Amygdala (tissue), 56 donors: ENCODE results near the gene FOXR1.

Experiments used
- DNase-seq, 56 donors: peaks; one replicate each; lab custom pipeline; 2025; lab: John Stamatoyannopoulos, UW

Gene FOXR1

GRCh38 chr11:118971646-118972045 is at the start of gene FOXR1:
Gene FOXR1, plus strand, starts transcription at chr11:118971761. Its CDS starts 171 bp downstream, at chr11:118971932.
- DNase-seq = no peak

DNA sequence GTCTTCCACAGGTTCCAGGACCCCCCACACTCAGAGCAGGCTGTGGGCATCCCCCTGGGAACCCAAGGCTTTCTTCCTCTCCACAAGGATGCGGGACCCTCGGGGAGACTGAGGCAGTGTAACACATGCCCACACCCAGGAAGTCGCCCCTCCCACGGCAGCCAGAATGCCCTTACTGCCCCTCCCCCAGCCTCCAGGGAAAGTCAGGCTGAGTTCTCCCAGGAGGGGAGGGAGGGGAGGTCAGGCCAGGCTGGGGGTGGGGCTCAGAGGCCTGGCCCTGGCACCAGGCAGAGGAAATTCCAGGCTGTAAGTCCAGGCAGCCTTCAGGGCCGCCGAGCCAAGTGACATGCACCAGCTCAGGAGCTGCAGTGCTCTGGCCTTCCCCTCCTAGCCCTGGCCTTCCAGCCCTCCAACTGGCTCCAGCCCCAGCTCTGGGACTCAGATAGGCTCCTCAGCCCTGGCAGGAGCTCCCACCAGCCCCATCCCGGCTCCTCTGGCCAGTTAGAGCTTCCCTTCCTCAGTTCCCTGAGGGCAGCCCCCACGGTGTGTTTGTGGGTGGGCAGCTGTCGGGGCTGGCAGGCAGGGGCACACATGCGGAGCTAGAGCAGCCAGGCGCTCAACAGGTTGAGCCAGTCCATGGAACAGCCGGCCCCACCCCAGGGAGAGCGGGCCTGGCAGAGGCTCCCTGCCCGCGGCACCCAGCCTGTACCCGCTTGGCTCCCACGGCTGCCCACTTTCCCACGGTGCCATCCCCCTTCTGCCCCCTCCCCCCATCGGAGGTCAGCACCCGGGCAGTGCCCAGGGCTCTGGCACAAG is 49.4 kb upstream of the FOXR1 start:
- DNase-seq = peak in 29 of 56 donors; percentile 27 to 76 (median 53)

DNA sequence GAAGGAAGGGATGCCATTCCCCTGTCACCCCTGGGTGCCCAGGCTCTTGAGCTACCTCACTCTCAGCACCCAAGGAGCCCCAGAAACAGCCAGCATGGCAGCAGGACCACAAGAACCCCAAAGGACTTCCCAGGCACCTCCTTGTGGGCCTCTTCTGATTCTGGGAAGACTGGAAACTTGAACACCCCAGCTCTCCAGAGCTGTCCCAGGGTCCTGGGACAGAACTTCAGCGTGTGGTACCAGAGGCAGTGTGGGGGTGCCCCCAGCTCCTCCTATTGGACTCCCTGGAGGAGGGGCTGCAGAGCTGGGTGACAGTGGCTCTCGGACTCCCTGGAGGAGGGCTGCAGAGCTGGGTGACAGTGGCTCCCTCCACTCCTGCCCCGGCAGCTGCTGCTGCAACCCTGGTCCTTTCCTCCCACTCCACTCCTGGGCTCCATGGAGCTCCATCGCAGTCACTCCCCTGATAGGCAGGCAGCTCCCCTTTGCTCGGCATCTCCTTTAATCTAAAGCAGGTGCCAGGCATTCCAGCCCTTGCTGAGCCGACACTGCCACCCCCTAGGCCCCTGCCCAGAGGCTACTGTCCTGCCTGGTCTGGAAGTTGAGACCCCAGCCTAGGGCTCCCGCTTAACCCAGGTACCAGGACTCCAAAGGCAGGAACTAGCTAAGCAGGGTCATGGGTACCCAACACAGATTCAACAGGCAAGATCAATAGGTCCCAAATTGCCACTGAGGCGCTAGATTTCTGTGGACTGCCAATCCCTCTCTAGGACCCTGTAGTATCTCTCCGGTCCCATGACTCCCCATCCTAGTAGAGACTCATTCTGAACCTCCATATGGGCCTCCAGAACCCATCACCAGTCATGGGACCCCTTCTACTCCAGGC is 48.6 kb upstream of the FOXR1 start:
- no peak for DNase-seq

- DNase-seq = no peak
Measured at GRCh38 chr11:118923721-118924587, 47.6 kb upstream of the FOXR1 start.

DNA sequence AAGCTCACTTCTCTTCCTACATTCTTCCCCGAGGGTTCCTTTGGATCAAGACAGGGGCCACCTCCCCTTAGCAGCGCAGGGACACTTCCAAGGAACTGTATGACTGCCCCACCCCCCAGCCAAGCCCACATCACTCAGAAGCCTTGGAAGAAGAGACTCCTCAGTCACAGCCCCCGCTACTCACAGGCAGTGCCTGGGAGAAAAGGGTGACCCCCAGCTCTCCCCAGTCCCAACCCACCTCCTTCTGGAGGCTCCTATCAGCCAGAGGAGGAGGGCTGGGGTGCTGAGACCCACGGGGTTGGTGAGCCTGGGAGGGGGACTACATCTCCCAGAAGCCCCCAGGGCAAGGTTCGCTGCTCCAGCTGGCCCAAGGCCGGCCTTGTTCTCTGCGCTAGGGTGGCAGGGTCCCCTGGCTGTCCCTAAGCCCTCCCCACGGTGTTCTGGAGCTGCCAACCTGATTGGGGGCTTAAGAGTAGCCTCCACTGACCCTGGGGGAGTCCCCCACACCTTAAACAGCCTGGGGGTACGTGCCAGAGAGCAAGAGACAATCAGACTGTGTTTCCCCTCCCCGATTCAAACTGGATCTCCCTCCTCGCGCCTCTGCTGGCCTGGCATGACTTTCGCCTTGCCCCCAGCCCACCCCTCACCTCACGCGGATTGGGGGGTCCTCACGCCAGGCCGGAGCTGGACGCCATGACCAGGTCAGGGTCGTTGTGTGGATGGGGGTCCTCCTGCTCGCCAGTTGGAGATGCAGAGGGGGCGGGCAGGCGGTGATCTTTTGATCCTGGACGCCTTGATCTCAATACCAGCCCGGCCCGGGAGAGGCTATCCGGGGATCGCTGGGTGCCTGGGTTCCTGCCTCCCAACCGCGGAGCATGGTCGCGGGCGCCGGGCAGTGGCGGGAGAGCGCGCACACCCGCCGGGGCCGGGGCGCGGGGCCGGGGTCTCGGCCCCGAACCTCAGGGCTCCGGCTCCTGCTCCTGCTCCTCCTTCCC is 46.7 kb upstream of the FOXR1 start:
- peak in 28 of 56 donors; percentile 12 to 79 (median 50) for DNase-seq

GRCh38 chr11:118927554-118928100 is 43.9 kb upstream of the FOXR1 start:
- DNase-seq = no peak

GRCh38 chr11:118928101-118928869 is 43.3 kb upstream of the FOXR1 start:
- DNase-seq = peak in 54 of 56 donors; percentile 62 to 92 (median 86)

DNA sequence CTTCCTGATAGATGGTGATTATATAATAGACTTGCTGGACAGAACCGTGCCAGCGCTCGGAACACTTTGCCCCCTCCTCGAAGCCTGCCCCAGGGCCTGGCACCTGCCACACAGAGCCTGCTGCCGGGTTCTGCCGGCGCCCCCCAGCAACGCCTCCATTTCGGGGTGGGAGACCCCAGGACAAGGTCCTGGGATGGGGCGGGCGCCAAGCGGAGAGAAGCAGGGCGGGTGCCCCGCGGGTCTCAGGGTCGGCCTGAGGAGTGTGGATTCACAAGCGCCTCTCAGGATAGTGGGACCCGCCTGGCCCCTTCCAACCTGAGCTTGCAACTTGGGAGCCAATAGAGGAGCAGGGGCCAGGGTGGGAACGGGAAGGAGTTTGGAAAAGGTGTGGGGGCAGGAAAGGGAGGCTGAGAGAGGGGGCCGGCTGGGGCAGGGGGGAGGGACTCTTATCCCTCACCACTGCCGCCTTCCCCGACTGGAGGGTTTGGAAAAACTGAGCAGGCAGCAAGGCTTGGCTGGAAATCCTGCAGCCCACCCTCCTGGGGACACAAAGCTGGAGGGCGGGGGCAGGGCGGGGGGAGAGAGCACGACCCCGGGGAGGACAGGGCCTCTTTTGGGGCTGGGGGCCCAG is 42.6 kb upstream of the FOXR1 start:
- DNase-seq = peak in 48 of 56 donors; percentile 36 to 93 (median 81)

- peak in 50 of 56 donors; percentile 36 to 93 (median 81) for DNase-seq
Measured at GRCh38 chr11:118929501-118930093, 42.0 kb upstream of the FOXR1 start.

GRCh38 chr11:118930094-118930712 is 41.4 kb upstream of the FOXR1 start:
- DNase-seq = peak in 36 of 56 donors; percentile 15 to 81 (median 58)

DNA sequence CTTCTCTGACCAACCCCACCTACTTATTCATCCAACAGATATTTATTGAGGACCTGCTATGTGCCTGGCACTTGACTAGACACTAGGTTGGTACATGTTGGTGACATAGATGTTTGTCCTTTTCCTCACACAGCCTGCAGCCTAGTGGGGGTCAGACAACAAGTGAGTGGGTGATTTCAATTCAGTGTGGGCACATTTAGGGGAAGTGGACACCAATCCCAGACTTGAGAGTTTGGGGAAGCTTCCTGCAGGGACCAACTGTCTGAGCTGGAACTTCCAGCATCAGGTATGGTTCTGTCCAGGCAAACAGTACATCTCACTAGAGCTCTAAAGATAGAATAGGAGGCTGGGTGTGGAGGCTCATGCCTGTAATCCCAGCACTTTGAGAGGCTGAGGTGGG is 40.0 kb upstream of the FOXR1 start:
- DNase-seq = no peak

- DNase-seq = no peak
Measured at GRCh38 chr11:118933486-118933885, 38.1 kb upstream of the FOXR1 start.

DNA sequence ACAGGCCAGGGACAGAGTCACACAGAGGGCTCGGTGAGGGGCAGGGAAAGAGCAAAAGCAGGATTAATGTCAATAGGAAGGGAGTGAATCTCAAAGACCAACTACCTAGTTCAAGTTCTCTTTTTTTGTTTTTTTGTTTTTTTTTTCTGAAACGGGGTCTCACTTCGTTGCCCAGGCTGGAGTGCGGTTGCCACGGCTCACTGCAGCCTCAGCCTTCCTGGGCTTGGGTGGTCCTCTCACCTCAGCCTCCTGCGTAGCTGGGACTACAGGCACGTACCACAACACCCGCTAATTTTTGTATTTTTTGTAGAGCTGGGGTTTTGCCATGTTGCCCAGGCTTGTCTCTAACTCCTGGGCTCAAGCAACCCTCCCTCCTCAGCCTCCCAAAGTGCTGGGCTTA is 36.2 kb upstream of the FOXR1 start:
- no peak for DNase-seq

DNA sequence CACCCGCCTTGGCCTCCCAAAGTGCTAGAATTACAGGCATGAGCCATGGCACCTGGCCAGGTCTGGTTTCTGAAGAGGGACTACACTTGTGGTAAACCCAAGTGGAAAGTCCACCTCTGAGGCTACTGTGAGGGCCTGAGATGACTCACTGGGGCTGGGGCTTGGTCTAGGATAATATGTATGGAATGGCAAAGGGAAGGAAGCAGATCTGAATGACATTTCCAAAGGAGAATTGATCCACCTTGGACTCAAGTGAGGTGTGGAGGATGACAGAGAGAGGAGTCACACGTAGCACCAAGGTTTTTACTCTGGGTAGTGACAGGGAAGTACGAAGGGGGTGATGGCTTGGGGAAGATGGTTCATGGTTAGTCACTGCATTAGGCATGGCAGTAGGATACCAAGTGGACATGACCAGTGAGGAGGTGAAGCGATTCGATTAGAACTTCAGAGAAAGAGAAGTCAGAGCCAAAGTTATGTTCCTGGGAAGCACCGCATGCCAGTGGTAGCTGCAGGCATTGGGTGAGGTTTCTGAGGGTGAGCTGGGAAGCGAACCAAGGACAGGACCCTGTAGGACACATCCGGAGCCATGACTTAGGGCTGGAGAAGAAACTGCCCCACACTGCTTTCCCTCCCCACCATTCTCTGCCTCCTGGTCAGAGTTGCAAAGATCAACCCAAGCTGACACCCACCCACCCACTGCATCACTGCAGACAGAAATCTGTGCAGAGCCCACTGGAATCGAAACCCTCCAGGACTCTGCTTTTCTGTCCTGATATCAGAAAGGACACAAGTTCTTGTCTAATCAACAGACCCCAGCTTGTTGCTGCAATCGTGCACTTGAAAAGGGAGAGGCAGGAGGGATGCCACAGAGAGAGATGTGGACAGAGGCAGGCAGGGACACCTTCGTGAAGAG is 32.8 kb upstream of the FOXR1 start:
- no peak for DNase-seq

GRCh38 chr11:118939404-118939915 is 32.1 kb upstream of the FOXR1 start:
- DNase-seq = peak in 3 of 56 donors; percentile 13 to 24 (median 21)
